ENCODE results near the gene CAST. TPM values are rescaled to one million over a fixed set of nuclear protein-coding genes. Genes with fewer than 3 reads are reported as not detected.
A peak's percentile ranks its signal among the peaks of the same experiment; 100 is the strongest.

Gene CAST
- total RNA-seq, 1 donor from 2014 or later = 174 TPM

- no peak overlapping the region for H3K4me3 ChIP-seq (ENCODE audit: low read depth, low read length)
- DNase-seq (ENCODE audit: low read depth) = no peak
- peak; percentile 61 for TF ChIP-seq CTCF (IDR thresholded peaks at IDR 0.05; ENCODE audit: insufficient read depth, low read length, poor library complexity, severe bottlenecking)
- no peaks in the 10 kb centered on the region for H3K27me3 ChIP-seq (ENCODE audit: control insufficient read depth, insufficient read depth, low read length)
- H3K36me3 ChIP-seq (ENCODE audit: control insufficient read depth, insufficient read depth, low read length) = peaks cover 1% of the 10 kb centered on the region
Measured at GRCh38 chr5:96687812-96688453, 25.8 kb downstream of the CAST start.

GRCh38 chr5:96690861-96691260, 28.7 kb downstream of the CAST start:
- DNase-seq (ENCODE audit: low read depth) = no peak
- H3K36me3 ChIP-seq (ENCODE audit: control insufficient read depth, insufficient read depth, low read length) = peaks cover 2% of the 10 kb centered on the region
- H3K27me3 ChIP-seq (ENCODE audit: control insufficient read depth, insufficient read depth, low read length) = no peaks in the 10 kb centered on the region
- H3K4me3 ChIP-seq (ENCODE audit: low read depth, low read length) = no peak overlapping the region
- TF ChIP-seq CTCF (IDR thresholded peaks at IDR 0.05; ENCODE audit: insufficient read depth, low read length, poor library complexity, severe bottlenecking) = no peak

GRCh38 chr5:96691503-96692303, 29.5 kb downstream of the CAST start:
- Histone ChIP-seq H3K27me3 (ENCODE audit: control insufficient read depth, insufficient read depth, low read length) (no peaks in the 10 kb centered on the region), H3K36me3 (ENCODE audit: control insufficient read depth, insufficient read depth, low read length) (peaks cover 2% of the 10 kb centered on the region), H3K4me3 (ENCODE audit: low read depth, low read length) (no peak overlapping the region)
- no peak for DNase-seq (ENCODE audit: low read depth)
- TF ChIP-seq CTCF (IDR thresholded peaks at IDR 0.05; ENCODE audit: insufficient read depth, low read length, poor library complexity, severe bottlenecking) = no peak

GRCh38 chr5:96692441-96692840, 30.3 kb downstream of the CAST start:
- H3K27me3 ChIP-seq (ENCODE audit: control insufficient read depth, insufficient read depth, low read length) = no peaks in the 10 kb centered on the region
- TF ChIP-seq CTCF (IDR thresholded peaks at IDR 0.05; ENCODE audit: insufficient read depth, low read length, poor library complexity, severe bottlenecking) = no peak
- peaks cover 2% of the 10 kb centered on the region for H3K36me3 ChIP-seq (ENCODE audit: control insufficient read depth, insufficient read depth, low read length)
- no peak overlapping the region for H3K4me3 ChIP-seq (ENCODE audit: low read depth, low read length)
- no peak for DNase-seq (ENCODE audit: low read depth)

GRCh38 chr5:96699186-96699820, 37.1 kb downstream of the CAST start:
- TF ChIP-seq CTCF (IDR thresholded peaks at IDR 0.05; ENCODE audit: insufficient read depth, low read length, poor library complexity, severe bottlenecking) = no peak
- no peaks in the 10 kb centered on the region for H3K27me3 ChIP-seq (ENCODE audit: control insufficient read depth, insufficient read depth, low read length)
- no peak overlapping the region for H3K4me3 ChIP-seq (ENCODE audit: low read depth, low read length)
- DNase-seq (ENCODE audit: low read depth) = no peak
- H3K36me3 ChIP-seq (ENCODE audit: control insufficient read depth, insufficient read depth, low read length) = no peaks in the 10 kb centered on the region
